GM18873 (cell line): Measurements from ENCODE around the gene UMODL1.
"Not testable (repeated sequence)": the region's sequence is repeated elsewhere in the genome, so short reads cannot be mapped to it uniquely, and the experiment has no call there.

Experiments used
- ATAC-seq: cut with Tn5 transposase; IDR thresholded peaks from one replicate; pipeline ENCODE4 v1.9.1; 2021; ENCODE audit warnings: mild to moderate bottlenecking, moderate library complexity, moderate number of reproducible peaks; ENCODE audit not compliant: unreplicated experiment, low FRiP score

UMODL1 gene

GRCh38 chr21:42160111-42160721 lies 89.1 kb downstream of the UMODL1 start:
- ATAC-seq = no peak

- ATAC-seq = no peak
These were observed 89.6 kb downstream of the UMODL1 start for GRCh38 chr21:42160765-42161164.

GRCh38 chr21:42161401-42161955 lies 90.4 kb downstream of the UMODL1 start:
- ATAC-seq = no peak

GRCh38 chr21:42161956-42162681 lies 91.0 kb downstream of the UMODL1 start:
- ATAC-seq = no peak

DNA sequence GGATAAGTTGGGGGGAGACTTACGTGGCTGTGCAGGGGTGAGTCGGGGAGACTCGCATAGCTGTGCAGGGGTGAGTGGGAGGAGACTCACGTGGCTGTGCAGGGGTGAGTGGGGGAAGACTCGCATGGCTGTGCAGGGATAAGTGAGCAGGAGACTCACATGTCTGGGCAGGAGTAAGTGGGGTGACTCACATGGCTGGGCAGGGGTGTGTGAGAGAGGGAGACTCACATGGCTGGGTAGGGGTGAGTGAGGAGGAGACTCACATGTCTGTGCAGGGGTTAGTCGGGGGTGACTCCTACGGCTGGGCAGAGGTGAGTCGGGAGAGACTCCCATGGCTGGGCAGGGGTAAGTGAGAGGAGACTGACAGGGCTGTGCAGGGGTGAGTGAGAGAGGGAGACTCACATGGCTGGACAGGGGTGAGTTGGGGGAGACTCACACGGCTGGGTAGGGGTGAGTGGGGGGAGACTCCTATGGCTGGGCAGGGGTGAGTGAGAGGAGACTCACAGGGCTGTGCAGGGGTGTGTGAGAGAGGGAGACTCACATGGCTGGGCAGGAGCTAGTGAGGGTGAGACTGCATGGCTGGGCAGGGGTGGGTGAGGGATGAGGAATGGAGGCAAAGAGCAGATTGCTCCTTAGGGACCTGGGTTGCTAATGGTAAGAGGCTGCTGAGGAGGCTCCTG lies 91.9 kb downstream of the UMODL1 start:
- ATAC-seq = no peak

DNA sequence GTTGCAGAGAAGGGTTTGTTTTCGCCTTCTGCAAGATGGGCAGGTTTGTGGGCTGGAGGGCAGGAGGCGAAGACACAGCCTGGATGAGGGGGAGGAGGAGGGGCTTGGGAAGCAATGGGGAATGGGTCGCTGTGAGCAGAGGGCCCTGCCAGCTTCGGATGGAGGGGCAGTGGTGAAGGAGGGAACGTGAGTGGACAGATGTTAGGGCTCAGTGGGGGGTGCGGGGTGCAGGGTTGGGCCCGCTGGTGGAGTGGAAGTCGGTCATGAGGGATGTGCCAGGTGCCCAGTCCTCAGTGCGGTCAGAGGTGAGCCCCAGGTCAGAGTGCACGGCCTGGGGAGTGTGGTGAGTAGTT lies 92.4 kb downstream of the UMODL1 start:
- no peak for ATAC-seq

- ATAC-seq = no peak
These were observed 93.1 kb downstream of the UMODL1 start for GRCh38 chr21:42164064-42164789.

- ATAC-seq = no peak
These were observed 93.7 kb downstream of the UMODL1 start for GRCh38 chr21:42164818-42165217.

DNA sequence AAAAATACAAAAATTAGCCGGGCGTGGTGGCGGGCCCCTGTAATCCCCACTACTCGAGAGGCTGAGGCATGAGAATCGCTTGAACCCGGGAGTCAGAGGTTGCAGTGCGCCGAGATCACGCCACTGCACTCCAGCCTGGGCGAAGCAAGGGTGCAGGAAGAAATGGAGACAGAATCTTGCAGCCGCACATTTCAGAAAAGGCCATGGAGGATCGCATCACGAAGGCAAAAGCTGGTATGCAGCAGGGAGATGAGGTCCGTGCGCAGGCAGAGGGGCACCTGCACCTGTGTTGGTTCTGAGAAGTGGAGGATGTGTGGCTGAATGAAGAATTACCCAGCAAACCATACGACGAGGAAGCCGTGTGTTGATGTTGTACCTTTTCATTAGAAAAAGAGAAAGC lies 94.8 kb downstream of the UMODL1 start:
- no peak for ATAC-seq

- no peak for ATAC-seq
These were observed 98.6 kb downstream of the UMODL1 start for GRCh38 chr21:42169758-42170157.

GRCh38 chr21:42171091-42172053 lies 100.3 kb downstream of the UMODL1 start:
- ATAC-seq = no peak

- ATAC-seq = no peak
These were observed 101.7 kb downstream of the UMODL1 start for GRCh38 chr21:42172596-42173483.

GRCh38 chr21:42174173-42174572 lies 103.1 kb downstream of the UMODL1 start:
- no peak for ATAC-seq

DNA sequence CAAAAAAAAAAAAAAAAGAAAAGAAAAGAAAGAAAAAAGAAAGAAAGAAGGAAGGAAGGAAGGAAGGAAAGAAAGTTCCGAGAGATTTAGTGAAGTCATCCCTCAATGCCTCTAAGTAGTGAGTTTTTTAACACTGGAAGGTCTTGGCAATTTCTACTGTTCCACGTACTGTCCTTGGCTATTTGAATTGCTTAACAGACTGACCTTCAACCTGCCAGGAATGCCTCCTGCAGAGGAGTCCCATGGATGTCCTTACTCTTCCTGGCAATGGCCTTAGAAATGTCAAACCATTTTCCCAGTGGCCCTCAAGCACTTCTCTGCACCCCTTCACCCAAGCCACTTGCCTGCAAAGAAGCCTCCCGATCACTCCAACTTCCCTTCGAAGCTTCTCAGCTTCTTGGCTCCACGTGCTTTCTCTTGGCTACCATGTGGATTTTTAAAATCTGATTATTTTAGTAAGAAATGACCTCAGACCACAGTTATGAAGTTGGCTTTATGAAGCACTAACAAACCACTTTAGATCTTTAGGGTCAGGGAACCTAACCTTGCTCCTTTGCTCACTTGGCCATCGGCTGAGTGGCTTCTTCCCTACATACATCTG lies 104.1 kb downstream of the UMODL1 start:
- no peak for ATAC-seq

- no peak for ATAC-seq
These were observed 105.7 kb downstream of the UMODL1 start for GRCh38 chr21:42176859-42177258.

- ATAC-seq = no peak
These were observed 108.2 kb downstream of the UMODL1 start for GRCh38 chr21:42179316-42179715.

DNA sequence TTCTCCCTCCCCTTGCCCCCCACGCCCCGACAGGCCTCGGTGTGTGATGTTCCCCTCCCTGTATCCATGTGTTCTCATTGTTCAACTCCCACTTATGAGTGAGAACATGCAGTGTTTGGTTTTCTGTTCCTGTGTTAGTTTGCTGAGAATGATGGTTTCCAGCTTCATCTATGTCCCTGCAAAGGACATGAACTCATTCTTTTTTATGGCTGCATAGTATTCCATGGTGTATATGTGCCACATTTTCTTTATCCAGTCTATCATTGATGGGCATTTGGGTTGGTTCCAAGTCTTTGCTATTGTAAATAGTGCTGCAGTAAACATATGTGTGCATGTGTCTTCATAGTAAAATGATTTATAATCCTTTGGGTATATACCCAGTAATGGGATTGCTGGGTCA lies 108.9 kb downstream of the UMODL1 start:
- ATAC-seq = not testable (repeated sequence)

GRCh38 chr21:42182713-42183371 lies 111.7 kb downstream of the UMODL1 start:
- ATAC-seq = no peak
